GM19328 (cell line): Measurements from ENCODE around the gene VPS13C.
"Not testable (repeated sequence)": the region's sequence is repeated elsewhere in the genome, so short reads cannot be mapped to it uniquely, and the experiment has no call there.

Source experiments
- ATAC-seq: cut with Tn5 transposase; IDR thresholded peaks from one replicate; pipeline ENCODE4 v1.9.1; 2021; ENCODE audit warnings: mild to moderate bottlenecking, moderate library complexity; ENCODE audit not compliant: unreplicated experiment

The VPS13C gene

DNA sequence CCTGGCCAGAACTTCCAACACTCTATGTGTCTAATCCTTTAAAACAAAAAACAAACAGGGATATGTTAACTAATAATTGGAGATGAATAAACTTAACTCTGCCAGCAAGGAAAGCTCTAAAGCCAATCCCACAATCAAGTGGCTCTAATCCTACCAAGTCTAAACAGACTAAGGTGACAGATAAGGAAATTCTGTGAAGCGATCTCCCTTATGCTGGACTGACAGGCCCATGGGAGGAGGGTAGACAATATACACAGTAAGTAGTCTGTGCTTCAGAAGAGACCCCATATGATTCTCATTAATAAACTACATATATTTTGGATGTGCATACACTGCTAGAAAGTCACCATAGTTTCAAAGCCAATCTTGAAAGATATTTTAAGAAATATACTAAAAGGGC is 10.1 kb downstream of the VPS13C start:
- no peak for ATAC-seq

DNA sequence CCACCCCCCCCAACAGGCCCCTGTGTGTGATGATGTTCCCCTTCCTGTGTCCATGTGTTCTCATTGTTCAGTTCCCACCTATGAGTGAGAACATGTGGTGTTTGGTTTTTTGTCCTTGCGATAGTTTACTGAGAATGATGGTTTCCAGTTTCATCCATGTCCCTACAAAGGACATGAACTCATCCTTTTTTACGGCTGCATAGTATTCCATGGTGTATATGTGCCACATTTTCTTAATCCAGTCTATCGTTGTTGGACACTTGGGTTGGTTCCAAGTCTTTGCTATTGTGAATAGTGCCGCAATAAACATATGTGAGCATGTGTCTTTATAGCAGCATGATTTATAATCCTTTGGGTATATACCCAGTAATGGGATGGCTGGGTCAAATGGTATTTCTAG is 12.0 kb downstream of the VPS13C start:
- ATAC-seq, result not testable (repeated sequence)

DNA sequence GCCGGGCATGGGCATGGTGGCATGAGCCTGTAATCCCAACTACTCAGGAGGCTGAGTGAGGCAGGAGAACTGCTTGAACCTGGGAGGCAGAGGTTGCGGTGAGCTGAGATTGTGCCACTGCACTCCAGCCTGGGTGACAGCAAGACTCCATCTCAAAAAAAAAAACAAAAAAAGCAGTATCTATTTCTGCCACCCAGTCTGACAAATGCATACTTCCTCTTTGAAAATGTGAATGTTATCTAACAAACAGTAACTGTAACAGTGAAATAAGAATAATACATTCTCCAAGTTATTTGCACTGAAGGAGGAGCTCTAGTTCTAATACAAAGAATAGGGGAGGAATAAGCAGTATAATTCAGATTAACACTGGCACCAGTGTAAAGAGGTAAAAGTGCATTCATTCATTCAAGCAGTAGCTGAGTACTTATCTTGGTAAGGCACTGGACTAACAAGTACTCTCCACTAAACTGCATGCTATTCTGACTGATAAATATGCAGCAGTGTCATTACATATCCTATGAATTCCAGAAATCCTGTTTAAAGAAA is 12.9 kb downstream of the VPS13C start:
- ATAC-seq, result no peak

DNA sequence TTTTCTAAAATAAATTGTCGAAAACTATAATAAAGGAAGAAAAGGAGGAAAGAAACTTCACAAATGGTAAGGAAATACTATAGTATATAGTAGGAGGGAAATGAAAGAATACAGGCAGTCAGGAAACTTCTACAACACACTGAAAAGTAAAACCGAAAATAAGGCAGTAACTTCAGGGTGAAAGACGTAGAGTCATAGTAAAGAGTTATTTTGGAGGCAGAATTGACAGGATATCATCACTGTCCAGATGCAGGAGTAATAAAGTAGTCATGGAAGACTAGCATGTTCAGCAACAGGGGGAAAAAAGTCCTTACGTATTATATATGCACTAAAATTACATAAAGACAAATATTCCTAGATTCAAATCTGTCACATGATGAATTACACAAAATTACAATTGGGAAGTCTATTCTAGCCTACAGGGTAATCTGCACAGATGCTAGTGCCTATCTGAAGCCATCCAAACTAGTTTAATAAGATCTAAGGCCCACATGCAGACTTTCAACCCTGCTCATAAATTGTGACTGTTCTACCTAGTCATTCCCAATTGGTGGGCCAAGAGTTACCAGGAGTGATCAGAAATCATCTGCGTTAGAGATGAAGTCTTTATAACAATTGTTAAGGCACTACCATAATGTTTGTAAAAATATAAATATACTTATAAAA is 14.0 kb downstream of the VPS13C start:
- no peak for ATAC-seq

DNA sequence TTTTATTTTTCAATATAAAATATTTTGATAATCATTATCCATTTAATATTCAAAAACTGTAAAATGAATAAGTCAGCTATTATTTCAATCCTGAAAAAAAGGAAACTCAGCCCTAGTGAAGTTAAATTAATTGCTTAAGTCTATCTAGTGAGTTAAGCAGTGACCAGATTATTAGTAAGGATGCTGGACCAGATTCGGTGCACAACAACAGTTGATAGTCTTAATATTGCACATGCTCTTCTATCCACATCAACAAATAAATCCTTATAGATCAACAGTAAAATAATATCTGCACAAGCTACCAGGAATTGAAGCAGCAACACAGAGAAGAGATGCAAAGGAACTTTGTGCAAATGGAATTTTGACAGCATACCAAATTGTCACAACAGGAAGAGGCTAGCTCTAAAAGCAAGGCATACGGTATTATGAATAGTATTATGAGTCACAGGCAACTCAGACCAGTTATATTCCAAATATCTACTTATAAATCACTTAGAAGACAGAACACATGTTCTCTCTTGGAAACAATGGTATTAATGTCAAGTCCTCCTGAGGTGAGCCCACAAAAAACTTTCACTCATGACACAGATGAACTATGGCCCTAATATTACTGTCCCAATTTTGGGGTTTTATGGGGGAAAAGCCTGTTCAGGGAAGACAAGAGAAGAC is 24.9 kb downstream of the VPS13C start:
- ATAC-seq, result no peak

DNA sequence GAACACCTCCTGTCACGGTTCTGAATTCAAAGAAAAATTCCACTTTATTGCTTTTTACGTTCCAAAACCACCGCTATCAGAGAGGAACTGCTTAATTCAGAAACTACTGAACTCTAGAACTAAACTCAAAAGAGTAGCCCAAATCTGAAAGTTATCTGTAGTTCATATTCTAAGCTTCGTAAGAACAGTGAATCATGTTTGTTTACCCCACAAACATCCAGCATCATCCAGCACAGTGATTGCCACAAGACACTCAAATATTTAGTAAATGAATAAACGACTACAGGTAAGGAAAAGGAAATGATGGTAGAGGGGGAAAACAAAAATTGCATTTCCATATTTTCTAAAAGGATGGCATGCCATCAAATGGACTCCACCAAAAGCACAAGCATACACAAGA is 32.3 kb downstream of the VPS13C start:
- no peak for ATAC-seq

DNA sequence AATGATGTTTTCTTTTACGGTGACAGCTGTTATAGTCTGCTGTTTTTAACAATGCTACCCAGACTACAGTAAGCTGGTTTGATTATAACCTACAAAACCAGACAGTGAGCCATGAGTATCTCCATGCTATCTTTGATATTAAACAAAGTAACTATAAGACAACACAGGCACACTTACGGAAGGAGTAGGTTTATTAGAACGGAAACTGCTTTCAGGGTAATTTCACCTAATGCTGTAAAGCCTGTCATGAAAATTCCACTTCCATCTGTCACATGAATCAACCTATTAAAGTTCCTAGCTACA is 33.0 kb downstream of the VPS13C start:
- ATAC-seq, result no peak

DNA sequence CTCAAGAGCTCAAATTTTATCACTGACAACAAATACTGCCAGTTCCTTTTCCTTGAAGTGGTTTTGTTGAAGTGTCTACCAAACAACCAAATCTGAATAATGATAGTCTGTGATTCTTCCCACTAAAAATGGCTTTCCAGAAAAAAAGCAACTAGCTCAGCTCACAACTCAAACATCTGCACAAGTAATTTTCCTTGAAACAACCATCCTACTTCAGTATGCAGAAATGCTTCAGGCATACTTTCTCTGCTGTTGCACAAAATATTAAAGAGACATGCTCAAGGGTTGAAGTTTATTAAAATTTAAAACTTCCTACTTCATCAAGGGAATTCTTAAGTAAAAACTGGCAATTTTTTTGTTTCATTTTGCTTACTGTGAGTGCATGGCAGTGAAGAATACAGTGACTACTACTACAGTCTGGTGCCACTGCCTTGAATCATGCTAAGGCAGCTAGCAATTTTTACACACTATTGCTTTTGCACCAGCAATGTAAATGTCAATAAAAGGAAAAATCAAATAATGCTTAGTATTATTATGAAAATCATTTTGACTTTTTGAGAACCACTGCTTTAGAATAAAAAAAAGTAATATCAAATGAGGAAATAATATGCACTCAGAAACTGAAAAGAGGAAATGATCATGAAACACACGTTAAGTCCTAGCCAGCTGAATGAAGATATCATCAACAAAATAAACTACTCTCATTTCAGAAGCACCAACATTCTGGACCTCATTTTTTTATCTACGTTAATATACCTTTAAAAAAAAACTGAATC is 33.6 kb downstream of the VPS13C start:
- no peak for ATAC-seq

DNA sequence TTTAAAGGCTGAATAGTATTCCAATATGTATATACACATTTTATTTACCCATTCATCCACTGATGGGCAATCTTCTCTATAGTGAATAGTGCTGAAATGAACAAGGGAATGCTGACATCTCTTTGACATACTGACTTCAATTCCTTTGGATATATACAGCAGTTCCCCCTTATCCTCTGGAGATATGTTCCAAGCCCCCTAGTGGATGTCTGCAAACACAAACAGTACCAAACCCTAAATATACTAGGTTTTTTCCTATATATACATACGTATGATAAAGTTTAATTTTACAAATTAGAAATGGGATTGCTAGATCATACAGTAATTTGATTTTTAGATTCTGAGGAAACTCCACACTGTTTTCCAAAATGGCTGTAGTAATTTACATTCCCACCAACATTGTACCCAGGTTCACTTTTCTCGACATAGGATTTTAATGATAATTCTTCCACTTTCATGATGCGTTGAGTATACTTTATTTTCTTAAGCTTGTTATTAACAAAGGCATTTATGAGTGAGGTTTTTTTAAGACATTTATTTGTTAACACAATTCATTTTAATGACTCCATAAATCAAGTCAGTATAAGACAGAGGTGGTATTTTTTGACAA is 38.2 kb downstream of the VPS13C start:
- no peak for ATAC-seq

DNA sequence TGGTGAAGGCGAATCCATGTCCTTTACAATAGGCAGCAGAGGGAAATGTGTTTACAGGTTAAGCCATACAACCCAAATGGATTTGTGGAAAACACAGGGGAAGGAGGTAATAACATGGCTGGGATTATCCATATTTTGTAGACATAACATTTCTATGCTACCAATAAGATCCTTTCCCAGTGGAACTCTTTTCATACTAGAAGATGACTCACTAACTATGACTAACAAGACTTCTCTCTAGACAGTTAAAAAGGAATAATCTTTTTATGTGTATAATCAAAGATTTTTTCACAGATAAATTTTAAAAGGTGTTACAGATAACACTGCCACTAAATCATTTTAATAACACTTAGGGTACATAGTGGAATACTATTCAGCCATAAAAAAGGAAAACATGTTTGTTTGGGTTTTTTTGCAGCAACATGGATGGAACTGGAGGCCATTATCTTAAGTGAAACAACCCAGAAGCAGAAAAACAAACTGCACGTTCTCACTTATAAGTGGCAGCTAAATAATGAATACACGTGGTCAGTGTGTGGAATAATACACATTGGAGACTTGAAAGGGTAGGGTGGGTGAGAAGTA is 39.6 kb downstream of the VPS13C start:
- no peak for ATAC-seq

DNA sequence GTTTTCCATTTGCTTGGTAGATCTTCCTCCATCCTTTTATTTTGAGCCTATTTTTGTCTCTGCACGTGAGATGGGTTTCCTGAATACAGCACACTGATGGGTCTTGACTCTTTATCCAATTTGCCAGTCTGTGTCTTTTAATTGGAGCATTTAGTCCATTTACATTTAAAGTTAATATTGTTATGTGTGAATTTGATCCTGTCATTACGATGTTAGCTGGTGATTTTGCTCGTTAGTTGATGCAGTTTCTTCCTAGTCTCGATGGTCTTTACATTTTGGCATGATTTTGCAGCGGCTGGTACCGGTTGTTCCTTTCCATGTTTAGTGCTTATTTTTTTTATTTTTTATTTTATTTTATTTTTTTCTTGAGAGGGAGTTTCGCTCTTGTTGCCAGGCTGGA is 54.9 kb downstream of the VPS13C start:
- ATAC-seq, result not testable (repeated sequence)

DNA sequence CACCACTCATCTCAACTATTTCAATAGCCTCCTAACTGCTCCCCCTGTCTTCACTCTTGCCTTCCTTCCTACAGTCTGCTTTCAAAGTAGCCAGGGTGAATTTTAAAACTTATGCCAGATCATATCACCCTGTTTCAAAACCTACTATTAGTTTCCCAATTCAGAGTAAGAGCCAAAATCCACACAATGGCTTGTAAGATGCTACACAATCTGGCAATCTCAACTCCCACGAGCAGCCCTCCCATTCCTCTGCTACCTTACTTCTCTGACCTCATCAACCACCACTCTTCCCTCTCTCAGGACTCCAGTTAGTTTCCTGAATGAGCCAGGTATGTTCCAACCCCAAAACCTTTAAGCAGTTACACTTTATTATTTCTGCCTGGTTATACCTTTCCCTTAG is 62.5 kb downstream of the VPS13C start:
- no peak for ATAC-seq

DNA sequence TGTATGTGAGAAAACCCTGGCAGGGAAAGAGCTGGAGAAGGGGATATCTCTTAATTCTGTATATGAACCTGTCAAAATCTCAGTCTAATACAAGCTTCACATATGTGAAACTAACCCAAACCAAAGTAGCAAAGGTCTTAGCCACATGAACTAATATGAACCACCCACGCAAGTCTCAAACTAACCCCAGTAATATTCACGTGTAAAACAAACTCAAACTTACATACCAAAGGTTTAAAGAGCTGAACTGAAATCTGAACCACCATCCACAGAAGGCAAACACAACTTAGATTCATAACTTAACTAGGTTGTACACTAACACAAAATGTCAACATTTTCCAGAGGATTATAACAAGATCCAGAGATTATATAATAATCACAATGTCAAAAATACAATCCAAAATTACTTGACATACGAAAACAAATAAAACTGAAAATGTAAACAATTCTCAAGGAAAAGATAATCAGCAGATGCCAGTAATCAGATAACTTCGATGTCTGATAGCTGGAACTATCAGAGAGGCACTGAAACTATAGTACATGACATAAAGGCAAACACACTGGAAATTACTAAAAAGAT is 64.1 kb downstream of the VPS13C start:
- no peak for ATAC-seq

DNA sequence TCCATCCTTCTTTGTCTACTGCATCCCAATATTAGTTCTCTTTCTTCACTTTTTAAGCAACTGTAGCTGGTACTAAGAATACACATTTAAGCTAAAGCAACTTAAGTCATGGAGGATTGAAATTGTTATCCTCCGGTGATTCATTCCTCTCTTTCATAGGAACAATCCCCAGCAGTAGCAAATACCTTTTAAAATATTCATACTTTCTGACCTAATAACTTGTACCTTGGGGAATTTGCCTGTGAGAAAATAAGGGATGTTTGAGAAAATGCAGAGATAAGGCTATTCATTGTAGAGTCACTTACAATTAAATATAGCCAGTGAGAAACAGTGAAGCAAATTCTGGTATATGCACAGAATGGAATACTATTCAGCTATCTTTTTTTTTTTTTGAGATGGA is 66.0 kb downstream of the VPS13C start:
- no peak for ATAC-seq

DNA sequence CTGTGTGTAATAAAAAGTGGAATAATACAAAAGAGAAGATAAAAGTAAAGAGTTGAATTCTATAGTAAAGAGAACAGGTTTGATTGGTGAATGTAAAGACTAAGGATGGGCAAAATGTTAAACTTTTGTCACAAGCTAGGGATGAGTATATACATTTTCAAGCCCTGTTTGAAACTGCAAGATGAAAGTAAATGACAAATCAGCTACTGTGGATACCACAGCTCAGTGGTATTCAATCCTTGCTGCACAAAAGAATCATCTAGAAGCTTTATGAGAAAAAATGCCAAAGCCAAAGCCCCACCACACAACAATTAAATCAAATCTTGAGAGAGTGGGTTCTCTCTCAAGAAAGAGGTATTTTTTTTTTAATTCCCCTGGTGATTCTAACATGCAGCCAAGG is 67.7 kb downstream of the VPS13C start:
- no peak for ATAC-seq

DNA sequence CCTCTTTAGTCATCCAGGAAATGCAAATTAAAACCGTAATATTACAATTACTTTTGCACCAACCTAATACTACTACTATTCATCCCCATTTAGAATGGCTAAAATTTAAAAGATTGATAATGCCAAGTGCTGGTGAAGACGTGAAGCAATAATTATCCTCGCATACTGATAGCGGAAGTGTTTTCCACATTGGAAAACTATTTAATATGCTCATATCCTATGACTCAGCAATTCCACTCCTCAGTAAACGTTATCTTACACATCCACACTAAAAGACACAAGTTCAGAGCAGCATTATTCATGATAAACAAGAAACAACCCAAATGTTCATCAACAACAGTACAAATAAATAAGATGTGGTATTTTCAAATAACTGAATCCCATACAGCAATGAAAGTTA is 70.6 kb downstream of the VPS13C start:
- ATAC-seq, result no peak

DNA sequence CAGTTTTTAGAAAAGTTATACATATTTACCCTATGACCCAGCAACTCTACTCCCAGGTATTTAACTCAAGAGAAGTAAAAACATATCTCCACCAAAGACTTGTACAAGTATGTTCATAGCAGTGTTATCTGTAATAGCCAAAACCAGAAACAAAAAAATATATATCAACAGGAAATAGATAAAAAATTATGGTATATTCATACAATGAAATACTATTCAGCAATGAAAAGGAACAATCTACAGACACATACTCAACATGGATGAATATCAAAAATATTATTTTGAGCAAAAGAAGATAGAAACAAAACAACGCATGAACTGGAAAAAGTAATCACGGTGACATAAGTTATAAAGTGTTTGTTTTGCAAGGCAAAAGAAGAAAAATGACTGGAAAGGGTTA is 72.4 kb downstream of the VPS13C start:
- ATAC-seq, result no peak

DNA sequence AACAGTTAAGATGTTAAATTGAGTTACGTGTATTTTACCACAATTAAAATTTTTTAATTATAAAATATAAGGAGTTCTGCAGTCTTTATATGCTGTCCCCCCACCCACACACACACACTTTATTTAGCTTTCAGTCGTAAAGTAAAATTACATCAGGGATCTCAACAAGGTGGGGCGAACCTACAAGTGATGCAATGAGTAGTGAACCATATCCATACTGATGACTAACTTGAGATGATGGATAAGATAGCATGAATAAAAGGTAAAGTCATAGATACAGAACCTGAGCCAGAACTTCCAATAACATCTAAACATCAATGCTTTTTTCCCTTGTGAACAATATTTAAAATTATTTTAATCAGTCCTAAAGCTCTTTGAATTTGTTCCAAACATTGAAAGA is 77.2 kb downstream of the VPS13C start:
- no peak for ATAC-seq

DNA sequence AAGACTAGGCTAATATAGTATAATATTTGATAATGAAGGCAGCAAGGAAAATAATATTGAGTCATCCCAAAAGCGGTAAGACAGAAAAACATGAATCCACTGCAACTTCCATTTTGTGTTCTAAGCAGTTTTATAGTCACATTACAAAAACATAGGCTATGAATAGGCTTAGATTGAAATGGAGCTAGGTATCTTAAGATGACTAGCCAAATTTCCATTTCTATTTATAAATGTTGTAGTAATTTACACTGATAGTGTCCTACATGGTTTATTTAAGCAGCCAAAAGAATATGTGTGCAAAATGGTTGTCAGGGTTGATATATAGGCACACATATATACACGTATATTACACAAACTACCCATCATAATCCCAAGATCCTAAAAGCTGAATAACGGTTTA is 82.0 kb downstream of the VPS13C start:
- no peak for ATAC-seq

DNA sequence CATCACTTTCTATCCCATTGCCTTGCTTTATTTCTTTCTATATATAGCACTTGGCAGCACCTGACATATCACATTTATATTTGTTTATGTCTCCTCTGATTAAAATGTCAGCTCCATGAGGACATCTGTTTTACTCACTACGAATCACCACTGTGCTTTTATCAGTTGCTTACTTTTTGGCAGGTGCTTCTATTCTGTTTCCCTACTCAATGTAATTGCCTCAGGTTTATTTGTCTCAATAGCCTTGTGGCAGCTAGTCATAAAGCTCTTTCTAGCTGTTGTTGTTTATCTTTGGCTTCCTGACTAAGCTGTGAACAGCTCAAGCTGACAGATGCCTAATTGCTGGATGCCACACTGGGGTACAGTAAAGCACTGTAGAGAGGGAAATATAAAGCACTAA is 85.5 kb downstream of the VPS13C start:
- ATAC-seq, result no peak

DNA sequence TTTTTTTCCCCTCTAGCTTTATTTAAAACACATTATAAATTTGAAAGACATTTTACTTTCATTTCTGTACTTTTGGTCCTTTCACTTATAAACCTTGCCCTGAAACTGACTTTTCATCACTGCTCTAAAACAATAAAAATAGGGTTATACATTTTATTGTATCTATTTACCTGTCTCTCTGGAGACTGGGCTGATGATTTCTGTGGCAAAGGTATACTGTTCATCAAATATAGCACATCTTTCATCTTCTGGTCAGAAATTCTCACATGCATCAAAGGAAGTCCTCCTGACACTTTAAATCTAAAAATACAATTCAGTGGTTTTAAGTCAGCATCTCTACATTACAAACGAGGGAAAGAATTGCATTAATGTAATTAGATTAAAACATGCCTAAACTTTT is 86.1 kb downstream of the VPS13C start:
- no peak for ATAC-seq
